ENCODE results near the gene VIT. TPM values are rescaled to one million over a fixed set of nuclear protein-coding genes. Genes with fewer than 3 reads are reported as not detected.

Gene VIT, protein sequence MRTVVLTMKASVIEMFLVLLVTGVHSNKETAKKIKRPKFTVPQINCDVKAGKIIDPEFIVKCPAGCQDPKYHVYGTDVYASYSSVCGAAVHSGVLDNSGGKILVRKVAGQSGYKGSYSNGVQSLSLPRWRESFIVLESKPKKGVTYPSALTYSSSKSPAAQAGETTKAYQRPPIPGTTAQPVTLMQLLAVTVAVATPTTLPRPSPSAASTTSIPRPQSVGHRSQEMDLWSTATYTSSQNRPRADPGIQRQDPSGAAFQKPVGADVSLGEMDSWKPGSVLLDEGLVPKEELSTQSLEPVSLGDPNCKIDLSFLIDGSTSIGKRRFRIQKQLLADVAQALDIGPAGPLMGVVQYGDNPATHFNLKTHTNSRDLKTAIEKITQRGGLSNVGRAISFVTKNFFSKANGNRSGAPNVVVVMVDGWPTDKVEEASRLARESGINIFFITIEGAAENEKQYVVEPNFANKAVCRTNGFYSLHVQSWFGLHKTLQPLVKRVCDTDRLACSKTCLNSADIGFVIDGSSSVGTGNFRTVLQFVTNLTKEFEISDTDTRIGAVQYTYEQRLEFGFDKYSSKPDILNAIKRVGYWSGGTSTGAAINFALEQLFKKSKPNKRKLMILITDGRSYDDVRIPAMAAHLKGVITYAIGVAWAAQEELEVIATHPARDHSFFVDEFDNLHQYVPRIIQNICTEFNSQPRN
- 0.50 and 0.98 TPM in 2 replicates for total RNA-seq (2014; rRNA removed; shearing (Covaris generic))

DNA sequence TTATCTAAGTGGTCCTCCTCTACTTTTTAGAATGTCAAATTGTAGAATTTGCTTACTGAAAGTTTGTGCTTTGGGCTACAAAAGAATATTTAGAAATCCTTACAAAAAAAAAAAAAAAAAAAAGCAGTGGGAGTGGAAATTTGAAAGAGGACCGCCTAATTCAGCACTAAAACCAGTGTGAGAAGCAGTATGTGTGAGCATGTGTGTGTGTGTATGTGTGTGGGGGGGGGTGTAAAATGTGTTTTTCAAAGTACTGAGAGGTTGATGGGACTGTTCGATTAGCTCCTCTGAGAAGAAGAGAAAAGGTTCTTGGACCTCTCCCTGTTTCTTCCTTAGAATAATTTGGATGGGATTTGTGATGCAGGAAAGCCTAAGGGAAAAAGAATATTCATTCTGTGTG is at the start of gene VIT:
Gene VIT (plus strand): TSS at position 175 of the 400 bp plus-strand sequence. CDS start 19,664 bp downstream, outside the sequence.

Other genes starting within 250 kb of the VIT start
- 39.7 and 45.4 TPM in 2 replicates for gene FEZ2, start 98.5 kb upstream of the VIT start, total RNA-seq (2014; rRNA removed; shearing (Covaris generic))

All from A375 (cell line).